ENCODE measurements around the gene ZMPSTE24.

GRCh38 chr1:40301541-40302299 lies 43.7 kb downstream of the ZMPSTE24 start:
- no peak for TF ChIP-seq CTCF (IDR thresholded peaks at IDR 0.05)
- no peak for TF ChIP-seq POLR2A (IDR thresholded peaks at IDR 0.05)

All from testis (tissue), 2 donors.